ENCODE data around the gene ALDH3B1. TPM values are rescaled to one million over a fixed set of nuclear protein-coding genes. Genes with fewer than 3 reads are reported as not detected.

ALDH3B1 gene
- total and polyA plus RNA-seq, 9 of the 15 experiments (the other 6 are each of a cell fraction or from before 2014, with no cell fraction given), result 0.01 to 0.35 (median 0.07) TPM; not detected in 2

DNA sequence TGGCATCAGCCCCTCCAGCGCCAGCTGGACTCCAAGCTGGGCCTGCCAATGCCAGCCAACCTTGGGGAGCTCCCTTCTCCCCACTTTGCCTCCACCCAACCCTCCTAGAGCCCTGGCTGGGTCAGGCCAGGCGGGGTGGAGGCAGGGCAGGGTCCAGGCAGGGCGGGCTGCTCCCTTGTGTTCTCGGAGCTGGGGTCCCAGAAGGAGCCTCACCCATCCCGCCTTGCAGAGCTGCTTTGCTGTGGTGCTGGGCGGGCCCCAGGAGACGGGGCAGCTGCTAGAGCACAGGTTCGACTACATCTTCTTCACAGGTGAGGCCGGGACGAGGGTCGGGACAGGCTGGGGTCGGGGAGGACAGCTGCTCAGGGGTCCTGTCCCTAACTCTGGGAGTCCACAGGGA, 9.4 kb downstream of the ALDH3B1 start:
- Histone ChIP-seq H3K9me3 (replicated peaks; ENCODE audit: control insufficient read depth, insufficient read depth, low read depth, low read length) (no peaks in the 10 kb centered on the region), H3K9ac (ENCODE audit: insufficient read depth in 1 of 2, low read depth in 2 of 2, low read length in 2 of 2) (no peak overlapping the region; a peak in 1 of 4 replicates), H3K79me2 (ENCODE audit: control insufficient read depth, insufficient read depth, low read length) (no peaks in the 10 kb centered on the region), H3K9me1 (ENCODE audit: control insufficient read depth, insufficient read depth, low read length) (no peaks in the 10 kb centered on the region), H3K27ac (ENCODE audit: extremely low read depth, low read depth, low read length) (no peak overlapping the region), H3K36me3 (ENCODE audit: control insufficient read depth, insufficient read depth, low read length) (no peaks in the 10 kb centered on the region), H4K20me1 (replicated peaks; ENCODE audit: control insufficient read depth, insufficient read depth, low read length) (no peaks in the 10 kb centered on the region), H3K4me2 (ENCODE audit: insufficient read depth, low read length) (no peak overlapping the region), H3K4me3 (no peak overlapping the region), H3K27me3 (ENCODE audit: control insufficient read depth in 2 of 2, insufficient read depth in 2 of 2, low read length in 2 of 2) (no peaks in the 10 kb centered on the region), H3K4me1 (replicated peaks in 1 of 2; ENCODE audit: control insufficient read depth in 2 of 2, insufficient read depth in 2 of 2, low read length in 2 of 2) (peaks cover 0 to 62% of the 10 kb centered on the region in 2 experiments; a peak in 2 of 5 replicates), H2AFZ (ENCODE audit: low read depth, low read length) (no peak overlapping the region)
- BruUV-seq (replicated peaks), result no TSS peak
- TF ChIP-seq, protein P1, sequence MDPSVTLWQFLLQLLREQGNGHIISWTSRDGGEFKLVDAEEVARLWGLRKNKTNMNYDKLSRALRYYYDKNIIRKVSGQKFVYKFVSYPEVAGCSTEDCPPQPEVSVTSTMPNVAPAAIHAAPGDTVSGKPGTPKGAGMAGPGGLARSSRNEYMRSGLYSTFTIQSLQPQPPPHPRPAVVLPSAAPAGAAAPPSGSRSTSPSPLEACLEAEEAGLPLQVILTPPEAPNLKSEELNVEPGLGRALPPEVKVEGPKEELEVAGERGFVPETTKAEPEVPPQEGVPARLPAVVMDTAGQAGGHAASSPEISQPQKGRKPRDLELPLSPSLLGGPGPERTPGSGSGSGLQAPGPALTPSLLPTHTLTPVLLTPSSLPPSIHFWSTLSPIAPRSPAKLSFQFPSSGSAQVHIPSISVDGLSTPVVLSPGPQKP (CRISPR knock-in tag; IDR thresholded peaks at IDR 0.05), result no peak
- TF ChIP-seq ESRRB (CRISPR knock-in tag; IDR thresholded peaks at IDR 0.05; ENCODE audit: borderline replicate concordance), result no peak
- no peak for TF ChIP-seq HMG20B (CRISPR knock-in tag; IDR thresholded peaks at IDR 0.05)
- TF ChIP-seq, protein P2, sequence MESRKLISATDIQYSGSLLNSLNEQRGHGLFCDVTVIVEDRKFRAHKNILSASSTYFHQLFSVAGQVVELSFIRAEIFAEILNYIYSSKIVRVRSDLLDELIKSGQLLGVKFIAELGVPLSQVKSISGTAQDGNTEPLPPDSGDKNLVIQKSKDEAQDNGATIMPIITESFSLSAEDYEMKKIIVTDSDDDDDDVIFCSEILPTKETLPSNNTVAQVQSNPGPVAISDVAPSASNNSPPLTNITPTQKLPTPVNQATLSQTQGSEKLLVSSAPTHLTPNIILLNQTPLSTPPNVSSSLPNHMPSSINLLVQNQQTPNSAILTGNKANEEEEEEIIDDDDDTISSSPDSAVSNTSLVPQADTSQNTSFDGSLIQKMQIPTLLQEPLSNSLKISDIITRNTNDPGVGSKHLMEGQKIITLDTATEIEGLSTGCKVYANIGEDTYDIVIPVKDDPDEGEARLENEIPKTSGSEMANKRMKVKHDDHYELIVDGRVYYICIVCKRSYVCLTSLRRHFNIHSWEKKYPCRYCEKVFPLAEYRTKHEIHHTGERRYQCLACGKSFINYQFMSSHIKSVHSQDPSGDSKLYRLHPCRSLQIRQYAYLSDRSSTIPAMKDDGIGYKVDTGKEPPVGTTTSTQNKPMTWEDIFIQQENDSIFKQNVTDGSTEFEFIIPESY (CRISPR knock-in tag; IDR thresholded peaks at IDR 0.05), result no peak
- TF ChIP-seq PTTG1 (tag; IDR thresholded peaks at IDR 0.05; ENCODE audit: low read depth), result no peak
- TF ChIP-seq ZNF507 (tag; conservative IDR thresholded peaks at IDR 0.05), result no peak
- no peak for TF ChIP-seq SMAD2 (IDR thresholded peaks at IDR 0.05; ENCODE audit: low read depth, low read length)
- no peak for TF ChIP-seq E2F3 (CRISPR knock-in tag; IDR thresholded peaks at IDR 0.05)
- no peak for TF ChIP-seq ZNF408 (CRISPR knock-in tag; IDR thresholded peaks at IDR 0.05; ENCODE audit: low read depth)
- TF ChIP-seq SMAD1 (IDR thresholded peaks at IDR 0.05; ENCODE audit: low read depth, low read length, partially characterized antibody), result no peak
- TF ChIP-seq RNF2 (IDR thresholded peaks at IDR 0.05), result no peak
- intact Hi-C loops (cut with micrococcal nuclease) (no loop called here), in situ Hi-C loops (cut with MboI) (no loop called here)
- CTCF ChIA-PET (ENCODE audit: low intra/inter-chr PET ratio), result no interaction called here
- FAIRE-seq, result no peak
- 12% methylated on average over 9 of the region's 12 CpGs for WGBS (ENCODE audit: insufficient coverage, low coverage, missing lambda C conversion rate)
- ATAC-seq, result no peak
- POLR2A ChIA-PET, result interaction anchor here (0.7 kb wide), 1 partner anchor 24 kb away, joined by 3 read pairs; no protein-coding TSS in a partner anchor
- DNase-seq (ENCODE audit: extremely low read depth in 1 of 4, low spot score in 3 of 4), result no peak

Data from K562 (cell line).